ENCODE measurements around the gene TLR5. TPM values are rescaled to one million over a fixed set of nuclear protein-coding genes. Genes with fewer than 3 reads are reported as not detected.

The TLR5 gene
- polyA plus RNA-seq, 10 donors: 3.7 to 7.3 (median 5.8) TPM

DNA sequence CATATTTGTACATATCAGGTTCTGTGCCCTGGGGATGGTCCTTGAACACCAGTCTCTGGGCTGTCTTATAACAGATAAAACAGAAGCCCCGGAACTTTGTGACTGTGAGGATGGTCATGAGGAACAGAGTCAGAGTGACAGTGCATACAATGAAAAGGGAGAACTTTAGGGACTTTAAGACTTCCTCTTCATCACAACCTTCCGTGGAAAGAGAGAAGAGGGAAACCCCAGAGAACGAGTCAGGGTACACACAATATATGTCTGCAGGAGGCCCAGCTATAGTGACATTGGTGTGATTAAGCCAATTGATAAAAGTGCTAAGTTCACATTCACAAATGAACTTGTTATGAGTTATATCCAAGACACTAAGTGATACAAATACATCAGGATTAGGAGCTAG is 32.1 kb downstream of the TLR5 start:
- no peak for DNase-seq

DNA sequence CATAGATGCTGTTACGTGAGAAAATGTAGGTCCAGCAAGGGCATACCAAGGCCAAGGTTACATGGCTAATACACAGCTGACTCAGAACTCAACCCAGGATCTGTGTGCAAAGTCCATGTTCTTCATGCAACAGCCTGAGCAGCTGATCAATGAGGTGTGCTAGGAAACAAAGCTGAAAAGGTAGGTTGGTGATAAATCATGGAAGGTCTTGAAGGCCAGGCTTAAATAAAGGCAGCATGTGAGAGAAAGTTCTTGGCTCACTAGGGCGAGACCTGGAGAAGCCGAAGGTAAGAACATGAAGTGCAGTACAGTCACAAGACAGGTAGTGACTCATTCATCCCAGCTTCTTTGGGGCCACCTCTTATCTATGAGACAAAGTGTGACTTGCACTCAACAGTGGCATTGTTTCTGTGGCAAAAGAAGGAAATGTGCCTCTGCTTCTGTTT is 33.4 kb downstream of the TLR5 start:
- no peak for DNase-seq

GRCh38 chr1:223106856-223107255 is 36.2 kb downstream of the TLR5 start:
- DNase-seq: peak in 1 of 3 donors; percentile 40

DNA sequence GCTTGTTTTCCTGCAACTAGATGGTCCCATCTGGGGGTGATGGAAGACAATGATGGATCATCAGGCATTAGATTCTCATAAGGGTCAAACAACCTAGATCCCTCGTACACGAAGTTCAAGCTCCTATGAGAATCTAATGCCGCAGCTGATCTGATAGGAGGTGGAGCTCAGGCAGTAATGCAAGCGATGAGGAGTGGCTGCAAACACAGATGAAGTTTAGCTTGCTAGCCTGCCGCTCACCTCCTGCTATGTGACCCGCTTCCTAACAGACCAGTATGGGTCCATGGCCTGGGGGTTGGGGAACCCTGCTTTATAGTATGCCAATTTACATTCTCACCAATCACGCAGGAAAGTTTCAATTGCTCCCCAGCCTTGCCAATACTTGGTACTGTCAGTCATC is 37.5 kb downstream of the TLR5 start:
- DNase-seq: no peak

DNA sequence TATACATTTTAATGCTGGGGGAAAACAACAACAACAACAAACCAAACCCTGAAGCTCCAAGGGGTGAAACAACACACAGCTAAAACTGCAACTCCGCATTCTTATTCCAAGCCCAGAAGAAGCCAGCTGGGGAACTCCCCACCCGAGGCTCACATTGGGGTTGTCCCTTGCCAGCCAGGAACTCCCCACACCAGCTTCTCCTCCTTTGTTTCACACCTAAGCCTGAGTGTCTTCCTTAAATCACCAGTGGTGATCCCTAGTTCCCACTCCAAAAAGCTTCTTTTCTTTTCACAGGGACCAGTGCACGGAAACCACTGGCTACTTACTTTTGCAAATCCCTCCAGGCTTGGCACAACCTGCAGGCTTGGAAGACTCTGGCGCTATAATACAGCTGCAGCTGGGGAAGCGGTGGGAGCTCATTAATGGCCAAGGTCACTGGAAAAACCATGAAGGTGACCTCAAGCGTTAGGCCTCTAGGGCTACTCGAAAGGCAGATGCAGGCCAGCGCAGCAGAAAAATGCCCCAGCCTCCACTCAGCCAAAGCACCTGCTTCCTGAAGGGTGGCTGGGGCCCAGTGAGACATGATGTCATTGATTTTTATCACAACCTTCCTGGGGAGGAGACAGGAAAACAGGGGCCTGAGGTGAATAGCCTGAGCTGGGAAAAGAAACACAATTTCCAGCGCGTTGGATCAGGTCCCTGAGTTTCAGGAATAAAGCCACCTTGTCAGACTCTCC is 40.1 kb downstream of the TLR5 start:
- DNase-seq: peak in 1 of 3 donors; percentile 65

DNA sequence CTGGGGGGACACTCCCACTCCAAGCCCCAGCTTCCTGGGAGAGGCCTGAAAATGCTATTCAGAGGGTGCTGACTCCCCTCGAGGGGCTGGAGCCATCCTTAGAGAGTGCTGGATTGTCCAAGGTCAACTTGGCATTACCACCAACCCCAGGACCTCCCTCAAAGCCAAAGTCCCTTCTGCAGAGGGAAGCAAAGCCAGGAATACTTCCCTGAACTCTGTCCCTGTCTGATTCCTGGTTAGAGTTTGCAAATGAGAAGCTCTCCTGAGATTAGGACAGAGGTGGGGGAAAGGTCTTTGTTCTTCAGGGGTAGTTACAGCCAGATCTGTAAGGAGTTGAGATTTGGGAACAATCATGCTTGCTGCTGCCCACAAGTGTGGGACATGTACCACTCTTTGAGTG is 45.3 kb downstream of the TLR5 start:
- no peak for DNase-seq

DNA sequence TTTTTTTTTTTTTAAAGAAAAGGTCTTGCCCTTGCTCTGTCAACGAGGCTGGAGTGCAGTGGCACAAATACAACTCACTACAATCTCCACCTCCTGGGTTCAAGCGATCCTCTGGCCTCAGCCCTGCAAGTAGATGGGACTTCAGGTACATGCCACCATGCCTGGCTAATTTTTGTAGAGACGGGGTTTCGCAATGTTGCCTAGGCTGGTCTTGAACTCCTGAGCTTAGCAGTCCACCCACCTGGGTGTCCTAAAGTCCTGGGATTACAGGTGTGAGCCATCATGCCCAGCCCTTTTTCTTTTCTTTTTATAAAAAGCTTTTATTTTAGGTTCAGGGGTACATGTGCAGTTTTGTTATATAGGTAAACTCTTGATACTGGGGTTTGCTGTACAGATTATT is 47.2 kb downstream of the TLR5 start:
- DNase-seq: no peak

DNA sequence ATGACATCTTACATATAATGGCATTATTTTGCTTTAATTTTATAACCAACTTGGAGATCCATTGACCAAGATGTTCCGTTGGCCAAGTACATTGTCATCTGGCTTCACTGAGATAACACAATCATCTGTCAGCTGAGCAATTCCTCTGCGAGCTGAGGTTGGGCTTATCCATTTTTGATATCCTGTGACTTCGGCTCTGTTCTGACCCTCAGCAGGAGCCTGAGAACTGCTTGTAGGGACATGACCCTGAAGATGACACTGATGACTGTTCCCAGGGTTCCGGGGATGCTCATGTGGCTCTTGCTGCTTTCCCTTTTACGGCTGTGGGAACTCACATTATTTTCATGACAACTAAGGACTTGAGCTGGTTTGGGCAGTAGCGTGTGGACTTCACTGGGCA is 51.2 kb downstream of the TLR5 start:
- no peak for DNase-seq

DNA sequence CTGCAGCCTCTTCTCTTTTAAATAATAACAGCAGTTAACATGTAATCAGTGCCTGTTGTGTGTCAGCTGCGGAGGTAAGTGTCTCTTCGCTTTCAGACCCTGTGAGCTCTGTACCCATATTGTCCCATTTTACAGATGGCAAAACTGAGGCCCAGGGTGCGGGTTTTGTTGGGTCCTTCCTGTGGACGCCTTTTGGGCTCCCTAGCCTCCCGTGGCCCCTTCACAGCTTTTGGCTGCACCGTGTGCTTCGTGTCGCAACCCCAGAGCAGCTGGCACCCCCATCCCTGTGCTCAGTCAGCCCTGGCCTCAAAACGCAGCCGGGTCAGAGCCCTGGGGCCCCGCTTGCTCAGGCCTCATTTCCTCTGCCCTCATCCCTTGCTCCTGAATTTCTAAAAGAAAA is 53.8 kb downstream of the TLR5 start:
- no peak for DNase-seq

DNA sequence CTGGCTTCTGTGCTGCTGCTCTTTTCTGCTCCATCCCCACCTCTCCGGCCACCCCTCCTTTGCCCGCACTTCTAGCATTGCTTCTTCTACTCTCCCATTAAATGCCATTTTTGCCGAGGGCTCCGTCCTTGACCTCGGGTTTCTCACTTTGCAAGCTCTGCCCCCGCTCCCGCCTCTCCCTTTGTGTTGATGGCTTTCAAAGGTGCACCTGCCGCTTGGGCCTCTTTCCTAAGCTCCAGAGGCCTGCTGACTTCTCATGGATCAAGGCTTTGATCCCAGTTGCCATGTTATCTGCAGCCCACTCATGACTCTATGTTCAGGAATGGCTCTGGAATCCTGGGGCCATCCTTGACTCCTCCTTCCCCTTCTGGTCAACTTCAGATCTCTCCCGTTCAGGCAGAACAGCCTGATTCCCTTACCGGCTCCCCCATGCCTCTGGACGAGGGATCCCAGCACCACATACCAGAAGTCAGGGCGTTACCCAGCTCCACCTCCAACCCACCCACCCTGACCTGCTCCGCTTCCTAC is 54.3 kb downstream of the TLR5 start:
- DNase-seq: no peak

DNA sequence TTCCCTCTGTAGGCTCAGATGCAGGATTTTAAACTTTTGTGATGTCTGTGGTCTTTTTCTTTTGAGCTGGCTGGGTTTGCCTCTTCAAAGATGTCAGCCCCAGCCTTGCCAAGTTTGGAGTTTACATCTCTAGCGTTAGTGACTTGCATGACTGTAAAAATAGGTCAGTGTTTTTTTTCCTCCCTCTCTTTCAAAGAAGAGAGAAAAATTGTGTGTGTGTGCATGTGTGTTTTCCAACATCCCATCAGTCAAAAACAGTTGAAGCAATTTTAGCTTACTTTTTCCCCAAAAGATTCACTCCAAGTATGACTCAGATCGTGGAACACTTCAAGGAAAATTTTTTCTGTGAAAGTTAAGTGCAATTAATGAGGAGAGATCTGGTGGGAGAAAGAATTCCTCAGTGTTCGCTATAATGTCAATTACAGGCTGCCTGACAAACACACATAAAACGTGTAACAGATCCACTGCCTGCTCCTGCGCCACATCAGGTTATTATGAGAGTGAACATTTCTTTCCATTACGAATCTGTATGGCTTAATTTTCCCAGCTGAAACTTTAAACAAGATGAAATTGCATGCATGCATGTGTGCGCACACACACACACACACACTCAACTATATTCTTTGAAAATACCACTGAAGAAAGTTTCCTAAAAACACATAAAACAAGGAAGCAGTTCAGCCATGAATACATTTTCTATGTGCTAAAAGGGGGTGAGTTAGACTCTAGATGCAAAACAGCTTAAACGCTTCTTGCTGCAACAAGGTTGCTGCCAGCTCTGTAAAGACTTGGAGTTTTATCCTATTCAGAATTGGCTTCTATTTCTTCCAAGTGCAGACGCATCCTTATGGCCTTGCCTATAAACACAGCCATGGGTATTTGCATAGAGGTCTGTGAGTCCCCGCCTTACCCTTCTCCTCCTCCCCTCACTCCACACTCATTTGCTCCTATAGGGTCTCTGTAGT is 55.5 kb downstream of the TLR5 start:
- DNase-seq: peak; percentile 88 to 93 (median 89)

DNA sequence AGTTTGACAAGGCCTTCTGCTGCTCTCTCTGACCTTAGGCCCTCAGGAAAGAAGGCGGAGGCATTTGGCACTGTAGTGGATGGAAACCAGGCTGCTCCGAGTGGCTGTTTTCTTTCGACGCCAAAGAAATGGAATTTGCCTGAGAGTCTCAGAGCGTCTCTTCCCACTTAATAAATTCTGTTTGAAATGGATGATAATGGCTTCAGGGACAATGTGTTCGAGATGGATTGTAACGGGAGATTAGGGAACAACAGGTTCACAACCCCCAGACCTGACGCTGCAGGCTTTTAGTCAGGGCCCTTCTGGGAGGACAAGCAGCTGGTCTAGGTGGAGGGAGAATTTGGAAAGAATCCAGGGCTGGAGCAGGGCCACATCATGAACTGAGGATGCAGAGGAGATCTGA is 58.6 kb downstream of the TLR5 start:
- peak in 2 of 3 donors; percentile 16 to 67 for DNase-seq

GRCh38 chr1:223083831-223084230 is 59.2 kb downstream of the TLR5 start:
- no peak for DNase-seq

DNA sequence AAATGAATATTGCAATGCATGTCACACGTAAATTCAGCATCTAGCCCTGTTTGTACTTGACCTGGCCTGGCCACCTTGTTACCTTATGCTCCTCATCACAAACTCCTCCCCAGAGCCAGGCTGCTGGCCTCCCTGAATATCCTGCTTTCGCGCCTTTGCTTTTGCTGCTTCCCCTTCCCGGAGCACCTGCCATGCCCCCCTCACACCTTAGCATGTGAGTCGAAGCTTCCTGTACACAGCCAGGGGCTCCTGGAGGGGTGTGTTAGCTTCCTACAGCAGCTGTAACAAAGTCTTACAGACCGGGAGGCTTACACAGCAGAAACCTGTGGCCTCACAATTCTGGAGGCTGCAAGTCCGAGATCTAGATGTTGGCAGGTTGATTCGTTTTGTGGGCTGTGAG is 60.1 kb downstream of the TLR5 start:
- DNase-seq: no peak

DNA sequence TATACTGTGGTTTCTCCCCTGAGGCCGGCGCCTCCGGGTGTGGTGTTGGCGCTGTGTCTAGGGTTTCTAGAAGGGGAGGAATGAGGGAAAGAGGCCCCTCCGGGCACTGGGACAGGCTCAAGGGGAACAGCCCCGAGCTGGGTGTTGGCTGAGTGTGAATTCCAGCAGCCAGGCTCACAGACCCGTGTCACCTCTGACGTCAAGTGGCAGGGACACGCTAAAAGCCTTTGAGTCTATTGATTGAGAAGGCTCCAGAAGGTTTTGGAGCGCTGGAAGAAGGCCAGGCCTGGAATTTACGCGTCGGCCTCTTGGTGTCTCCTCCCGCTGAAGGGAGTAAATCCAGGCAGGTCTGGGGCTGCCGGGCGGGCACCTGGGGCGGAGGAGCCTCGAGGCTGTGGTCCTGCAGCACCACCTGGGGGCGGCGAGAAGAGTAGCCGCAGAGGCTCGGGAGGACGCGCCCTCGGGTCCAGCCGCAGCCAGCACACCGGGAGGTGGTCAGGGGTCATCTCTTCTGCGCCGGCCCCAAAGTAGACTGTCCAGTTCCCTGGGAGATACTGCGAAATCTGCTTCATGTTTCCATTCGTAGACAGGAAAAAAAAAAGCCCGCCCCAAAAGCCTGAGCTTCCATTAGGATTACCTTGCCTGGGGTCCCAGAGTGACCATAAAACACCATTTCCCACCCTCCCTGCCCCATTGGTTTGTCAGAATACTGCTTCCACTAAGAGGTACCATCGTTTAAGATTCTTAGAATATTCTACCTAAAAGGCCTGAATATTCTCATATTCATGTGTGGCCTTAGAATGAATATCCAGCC is 61.7 kb downstream of the TLR5 start:
- peak; percentile 84 to 96 (median 89) for DNase-seq

GRCh38 chr1:223079498-223079897 is 63.5 kb downstream of the TLR5 start:
- no peak for DNase-seq

GRCh38 chr1:223077247-223077833 is 65.7 kb downstream of the TLR5 start:
- DNase-seq: no peak

DNA sequence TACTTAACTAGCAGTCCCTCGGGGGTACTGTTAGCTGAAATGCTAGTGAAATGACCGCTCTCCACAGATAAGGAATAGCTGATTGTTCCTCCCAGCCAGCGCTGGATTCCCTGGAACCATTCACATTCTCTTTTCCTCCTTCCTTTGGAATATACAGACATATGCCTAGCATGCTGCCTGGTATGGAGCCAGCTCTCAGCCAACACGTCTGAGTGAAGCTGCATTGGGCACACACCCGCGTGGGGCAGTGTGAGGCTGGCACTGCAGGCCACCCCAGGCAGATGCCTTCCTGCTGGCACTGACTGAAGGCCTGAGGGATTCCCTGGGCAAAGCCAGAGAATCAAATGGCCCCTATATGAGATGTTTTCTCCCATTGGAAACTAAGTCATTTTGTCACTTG is 66.7 kb downstream of the TLR5 start:
- no peak for DNase-seq

- no peak for DNase-seq
Observed at GRCh38 chr1:223075834-223076233, 67.2 kb downstream of the TLR5 start.

DNA sequence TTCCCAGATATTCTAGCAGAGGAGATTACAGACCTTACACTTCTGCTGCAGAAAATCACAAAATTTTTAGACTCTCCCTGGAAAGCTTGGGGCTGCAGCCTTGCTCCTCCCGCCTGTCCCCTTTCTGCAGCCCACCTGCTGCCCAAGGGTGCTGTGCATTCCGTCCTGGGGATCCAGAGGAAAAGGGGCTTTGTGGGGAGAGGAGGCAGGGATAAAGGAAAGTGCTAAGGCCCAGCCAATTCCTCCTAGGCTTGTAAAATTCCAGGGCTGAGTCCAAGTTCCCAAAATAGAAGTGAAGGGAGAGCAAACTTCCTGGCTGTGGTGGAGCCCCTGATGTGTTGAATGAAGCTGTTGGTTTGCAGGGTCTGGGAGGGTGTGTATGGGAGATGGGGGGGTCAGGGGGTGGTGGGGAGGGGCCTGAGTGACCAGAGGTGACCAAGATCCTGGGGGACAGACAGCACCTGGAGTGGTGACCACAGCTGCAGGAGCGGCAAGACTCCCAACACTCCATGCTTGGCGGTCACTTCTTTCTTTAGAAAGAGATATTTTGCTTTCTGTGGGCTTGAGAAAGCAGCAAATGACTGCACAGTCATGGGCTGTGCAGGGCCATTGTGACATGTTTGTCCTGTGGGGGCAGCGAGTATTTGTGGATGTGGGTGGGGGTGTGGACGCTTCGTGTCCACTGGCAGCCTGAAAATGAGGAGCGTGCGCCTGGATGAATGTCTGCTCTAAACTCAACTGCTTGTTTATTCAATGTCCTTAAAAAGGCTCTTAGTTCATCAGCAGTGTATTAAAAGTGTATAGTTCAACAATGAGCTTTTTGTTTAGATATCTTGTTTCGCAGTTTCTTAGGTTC is 68.4 kb downstream of the TLR5 start:
- peak; percentile 77 to 93 (median 87) for DNase-seq
